H9 (cell line): ENCODE measurements around the gene GNPNAT1. TPM values are rescaled to one million over a fixed set of nuclear protein-coding genes. Genes with fewer than 3 reads are reported as not detected.

Experiments used
- DNase-seq: peaks from one replicate; pipeline ENCODE4 v3.0.0-alpha.2; 2017
- H2AFZ ChIP-seq: one replicate; pipeline ENCODE4 v1.6.1; 2013; ENCODE audit warnings: mild to moderate bottlenecking, low read length, control low read depth, moderate library complexity
- H2AK5ac ChIP-seq: 2 replicates; pipeline ENCODE4 v1.6.1; 2013; ENCODE audit warnings: low read length, control low read depth, mixed read lengths; ENCODE audit not compliant: insufficient read length
- H2BK120ac ChIP-seq: one replicate; pipeline ENCODE4 v1.6.1; 2013; ENCODE audit warnings: low read depth, mild to moderate bottlenecking, low read length, control low read depth, inconsistent platforms; ENCODE audit not compliant: poor library complexity, severe bottlenecking
- H2BK12ac ChIP-seq: 2 replicates; pipeline ENCODE4 v1.6.1; 2013; ENCODE audit warnings: low read length, control low read depth, mixed read lengths, low read depth; ENCODE audit not compliant: insufficient read length
- H2BK15ac ChIP-seq: 2 replicates; pipeline ENCODE4 v1.6.1; 2013; ENCODE audit warnings: low read depth, low read length, control low read depth
- H2BK20ac ChIP-seq: one replicate; pipeline ENCODE4 v1.6.1; 2013; ENCODE audit warnings: low read depth, mild to moderate bottlenecking, low read length, control low read depth, inconsistent platforms; ENCODE audit not compliant: poor library complexity, severe bottlenecking
- H2BK5ac ChIP-seq: 2 replicates; pipeline ENCODE4 v1.6.1; 2013; ENCODE audit warnings: low read length, control low read depth, mixed read lengths; ENCODE audit not compliant: insufficient read length
- H3K14ac ChIP-seq: 2 replicates; pipeline ENCODE4 v1.6.1; 2013; ENCODE audit warnings: low read length, control low read depth; ENCODE audit not compliant: insufficient read depth
- H3K18ac ChIP-seq: 2 replicates; pipeline ENCODE4 v1.6.1; 2013; ENCODE audit warnings: low read depth, mild to moderate bottlenecking, mixed read lengths, low read length, control low read depth; ENCODE audit not compliant: insufficient read length
- H3K23ac ChIP-seq: 2 replicates; pipeline ENCODE4 v1.6.1; 2013; ENCODE audit warnings: low read length, control low read depth, mixed read lengths, low read depth; ENCODE audit not compliant: insufficient read length
- H3K23me2 ChIP-seq: 2 replicates; pipeline ENCODE4 v1.6.1; 2013; ENCODE audit warnings: low read depth, mild to moderate bottlenecking, mixed read lengths, low read length, control low read depth; ENCODE audit not compliant: insufficient read length, poor library complexity, severe bottlenecking
- H3K27ac ChIP-seq: 2 replicates; pipeline ENCODE4 v1.5.1; 2013; ENCODE audit warnings: low read length, control low read depth, mixed read lengths, low read depth; ENCODE audit not compliant: insufficient read length
- H3K27me3 ChIP-seq: 2 replicates; pipeline ENCODE4 v1.6.1; 2013; ENCODE audit warnings: low read length, control low read depth, inconsistent platforms; ENCODE audit not compliant: insufficient read depth
- H3K4ac ChIP-seq: 2 replicates; pipeline ENCODE4 v1.6.1; 2013; ENCODE audit warnings: low read depth, mild to moderate bottlenecking, control low read depth, inconsistent platforms, low read length, moderate library complexity
- H3K4me1 ChIP-seq: 2 replicates; pipeline ENCODE4 v1.6.1; 2013; ENCODE audit warnings: low read length, control low read depth, inconsistent platforms; ENCODE audit not compliant: insufficient read depth
- H3K4me2 ChIP-seq: 2 replicates; pipeline ENCODE4 v1.6.1; 2013; ENCODE audit warnings: low read length, control low read depth, mixed read lengths; ENCODE audit not compliant: insufficient read length, insufficient read depth
- H3K56ac ChIP-seq: 2 replicates; pipeline ENCODE4 v1.6.1; 2013; ENCODE audit warnings: low read depth, mild to moderate bottlenecking, mixed read lengths, low read length, control low read depth; ENCODE audit not compliant: insufficient read length
- H3K79me1 ChIP-seq: 2 replicates; pipeline ENCODE4 v1.6.1; 2013; ENCODE audit warnings: low read depth, mild to moderate bottlenecking, moderate library complexity, low read length, control low read depth, inconsistent platforms; ENCODE audit not compliant: insufficient read depth, poor library complexity, severe bottlenecking
- H3K79me2 ChIP-seq: 2 replicates; pipeline ENCODE4 v1.6.1; 2013; ENCODE audit warnings: low read length, control low read depth, inconsistent platforms; ENCODE audit not compliant: insufficient read depth
- H3K9ac ChIP-seq: 2 replicates; pipeline ENCODE4 v1.6.1; 2013; ENCODE audit warnings: low read length, control low read depth, mixed read lengths; ENCODE audit not compliant: insufficient read length; ENCODE audit errors: extremely low read depth
- H3K9me3 ChIP-seq: one replicate; pipeline ENCODE4 v1.6.1; 2013; ENCODE audit warnings: low read depth, low read length, inconsistent platforms; ENCODE audit not compliant: control insufficient read depth
- H3T11ph ChIP-seq: one replicate; pipeline ENCODE4 v1.6.1; 2013; ENCODE audit warnings: mild to moderate bottlenecking, low read length, control low read depth, inconsistent platforms
- H4K20me1 ChIP-seq: one replicate; pipeline ENCODE4 v1.6.1; 2013; ENCODE audit not compliant: control insufficient read depth, insufficient read length, insufficient read depth
- H4K5ac ChIP-seq: 2 replicates; pipeline ENCODE4 v1.6.1; 2013; ENCODE audit warnings: low read depth, mild to moderate bottlenecking, mixed read lengths, low read length, control low read depth; ENCODE audit not compliant: insufficient read length
- H4K8ac ChIP-seq: replicated peaks from 2 replicates; pipeline ENCODE4 v1.6.1; 2013; ENCODE audit warnings: low read length, control low read depth, mixed read lengths, low read depth; ENCODE audit not compliant: insufficient read length
- H4K91ac ChIP-seq: 2 replicates; pipeline ENCODE4 v1.6.1; 2013; ENCODE audit warnings: low read depth, mild to moderate bottlenecking, moderate library complexity, mixed read lengths, low read length, control low read depth; ENCODE audit not compliant: insufficient read length
- H3K27ac Mint-ChIP-seq, 3 experiments: 2 replicates in 2 of 3; 3 replicates in 1 of 3; pipeline ENCODE4 v1.8.0; 2020 to 2021; ENCODE audit warnings: mixed read lengths in 3 of 3, mild to moderate bottlenecking in 1 of 3, moderate library complexity in 1 of 3
- H3K27me3 Mint-ChIP-seq: 2 replicates; pipeline ENCODE4 v1.8.0; 2021; ENCODE audit warnings: low read depth, mild to moderate bottlenecking, moderate library complexity, mixed read lengths
- H3K36me3 Mint-ChIP-seq, 3 experiments: 2 replicates in 2 of 3; 3 replicates in 1 of 3; pipeline ENCODE4 v1.8.0; 2020 to 2021; ENCODE audit warnings: low read depth in 3 of 3, mixed read lengths in 3 of 3; ENCODE audit not compliant: insufficient read depth in 1 of 3
- H3K4me1 Mint-ChIP-seq, 2 experiments: 2 replicates each; pipeline ENCODE4 v1.8.0; 2020; ENCODE audit warnings: mixed read lengths in 2 of 2
- H3K4me3 Mint-ChIP-seq, 2 experiments: 2 replicates in 1 of 2; 3 replicates in 1 of 2; pipeline ENCODE4 v1.8.0; 2020 to 2021; ENCODE audit warnings: mild to moderate bottlenecking in 2 of 2, mixed read lengths in 2 of 2, moderate library complexity in 1 of 2
- H3K9me3 Mint-ChIP-seq, 2 experiments: 2 replicates in 1 of 2; 3 replicates in 1 of 2; pipeline ENCODE4 v1.8.0; 2020; ENCODE audit warnings: mild to moderate bottlenecking in 2 of 2, mixed read lengths in 2 of 2, moderate library complexity in 1 of 2
- CTCF ChIP-seq: fragments of 200-600 bp; sonication (generic); conservative IDR thresholded peaks from 3 replicates; pipeline ENCODE4 v1.8.0; 2021; ENCODE audit warnings: antibody characterized with exemption, mild to moderate bottlenecking
- total RNA-seq: library from RNA; stranded (reverse); gene quantifications from 2 replicates; pipeline ENCODE4 v1.2.1, GENCODE V29; 2021

Gene GNPNAT1
- total RNA-seq, 1 experiment from 2014 or later: 49.0 TPM

- Histone ChIP-seq H4K8ac (no peak overlapping the region), H3K4ac (no peak overlapping the region), H4K5ac (no peak overlapping the region), H2BK12ac (no peak overlapping the region), H2BK5ac (no peak overlapping the region), H4K20me1 (no peaks in the 10 kb centered on the region), H3K23ac (no peak overlapping the region), H2BK120ac (no peak overlapping the region), H3K9me3 (no peaks in the 10 kb centered on the region), H3T11ph (no peak overlapping the region), H3K27me3 (no peaks in the 10 kb centered on the region), H2BK15ac (no peak overlapping the region), H2AFZ (no peak overlapping the region), H3K4me1 (no peaks in the 10 kb centered on the region), H4K91ac (no peak overlapping the region), H2BK20ac (no peak overlapping the region), H3K9ac (no peak overlapping the region), H3K56ac (no peak overlapping the region), H3K23me2 (no peaks in the 10 kb centered on the region), H3K18ac (no peak overlapping the region), H3K79me2 (no peaks in the 10 kb centered on the region), H2AK5ac (no peak overlapping the region), H3K79me1 (peaks cover 3% of the 10 kb centered on the region), H3K4me2 (no peak overlapping the region), H3K14ac (no peak overlapping the region), H3K27ac (no peak overlapping the region)
- TF ChIP-seq CTCF: no peak
- DNase-seq: no peak
- H3K4me1 Mint-ChIP-seq: no peaks in the 10 kb centered on the region
- H3K4me3 Mint-ChIP-seq: no peak overlapping the region
- H3K9me3 Mint-ChIP-seq: no peaks in the 10 kb centered on the region
- H3K27me3 Mint-ChIP-seq: no peaks in the 10 kb centered on the region
- no peak overlapping the region for H3K27ac Mint-ChIP-seq
- H3K36me3 Mint-ChIP-seq: peaks cover 4 to 40% (median 34%) of the 10 kb centered on the region in 3 experiments; a peak in 6 of 7 replicates
Observed at GRCh38 chr14:52769887-52770286, 21.5 kb downstream of the GNPNAT1 start.
